ENCODE data around the gene PCDHB16.
"Not testable (repeated sequence)": the region's sequence is repeated elsewhere in the genome, so short reads cannot be mapped to it uniquely, and the experiment has no call there.

Gene PCDHB16

GRCh38 chr5:141184117-141184855, 2.1 kb downstream of the PCDHB16 start:
- not testable (repeated sequence) for DNase-seq (ENCODE audit: low spot score)

DNA sequence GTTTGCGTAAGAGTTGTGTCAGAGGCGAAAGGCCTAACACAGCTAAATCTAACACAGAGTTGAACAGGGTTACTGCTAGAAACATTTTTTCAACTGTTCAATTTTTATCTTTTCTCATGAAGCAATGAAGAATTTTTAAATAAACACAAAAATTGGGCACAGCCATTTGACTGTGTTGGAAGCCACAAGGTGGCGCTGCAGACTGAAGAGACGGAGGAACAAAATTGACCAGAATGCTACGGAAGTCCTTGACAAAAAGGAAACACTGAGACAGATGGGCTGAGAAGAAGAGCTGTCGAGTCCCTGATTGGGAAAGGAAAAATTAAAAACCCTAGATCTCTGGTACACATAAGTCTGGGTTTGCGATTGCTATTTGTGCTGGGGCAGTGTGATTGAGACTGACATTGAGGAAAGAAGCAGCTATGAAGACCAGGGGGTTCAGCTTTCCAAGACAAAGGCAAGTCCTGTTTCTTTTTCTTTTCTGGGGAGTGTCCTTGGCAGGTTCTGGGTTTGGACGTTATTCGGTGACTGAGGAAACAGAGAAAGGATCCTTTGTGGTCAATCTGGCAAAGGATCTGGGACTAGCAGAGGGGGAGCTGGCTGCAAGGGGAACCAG, 4.8 kb downstream of the PCDHB16 start, which contains the start of gene PCDHB9:
Gene PCDHB9 (plus strand): TSS at position 265 of the 616 bp plus-strand sequence. CDS start 158 bp downstream, at position 423.
- DNase-seq (ENCODE audit: low spot score) = peak; percentile 17

DNA sequence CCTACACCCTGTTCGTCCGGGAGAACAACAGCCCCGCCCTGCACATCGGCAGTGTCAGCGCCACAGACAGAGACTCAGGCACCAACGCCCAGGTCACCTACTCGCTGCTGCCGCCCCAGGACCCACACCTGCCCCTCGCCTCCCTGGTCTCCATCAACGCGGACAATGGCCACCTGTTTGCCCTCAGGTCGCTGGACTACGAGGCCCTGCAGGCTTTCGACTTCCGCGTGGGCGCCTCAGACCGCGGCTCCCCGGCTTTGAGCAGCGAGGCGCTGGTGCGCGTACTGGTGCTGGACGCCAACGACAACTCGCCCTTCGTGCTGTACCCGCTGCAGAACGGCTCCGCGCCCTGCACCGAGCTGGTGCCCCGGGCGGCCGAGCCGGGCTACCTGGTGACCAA, 6.5 kb downstream of the PCDHB16 start:
- DNase-seq (ENCODE audit: low spot score) = not testable (repeated sequence)

- not testable (repeated sequence) for DNase-seq (ENCODE audit: low spot score)
These were observed 6.9 kb downstream of the PCDHB16 start for GRCh38 chr5:141189131-141189530.

DNA sequence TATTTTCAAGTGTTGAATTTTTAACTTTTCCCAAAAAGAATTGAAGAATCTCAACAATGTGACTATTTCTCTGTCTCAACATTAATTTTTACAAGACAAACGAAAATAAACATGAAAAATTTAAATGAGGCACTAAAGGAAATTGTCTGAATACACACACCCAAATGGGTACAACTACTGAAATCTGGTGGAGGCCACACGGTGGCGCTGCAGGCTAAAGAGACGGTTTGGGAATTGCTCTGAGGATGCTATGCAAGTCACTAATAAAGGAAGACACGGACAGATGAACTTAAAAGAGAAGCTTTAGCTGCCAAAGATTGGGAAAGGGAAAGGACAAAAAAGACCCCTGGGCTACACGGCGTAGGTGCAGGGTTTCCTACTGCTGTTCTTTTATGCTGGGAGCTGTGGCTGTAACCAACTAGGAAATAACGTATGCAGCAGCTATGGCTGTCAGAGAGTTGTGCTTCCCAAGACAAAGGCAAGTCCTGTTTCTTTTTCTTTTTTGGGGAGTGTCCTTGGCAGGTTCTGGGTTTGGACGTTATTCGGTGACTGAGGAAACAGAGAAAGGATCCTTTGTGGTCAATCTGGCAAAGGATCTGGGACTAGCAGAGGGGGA, 10.0 kb downstream of the PCDHB16 start, which contains the start of gene PCDHB10:
Gene PCDHB10 (plus strand): TSS at position 244 of the 616 bp plus-strand sequence. CDS start 200 bp downstream, at position 444.
- peak; percentile 36 for DNase-seq (ENCODE audit: low spot score)

DNA sequence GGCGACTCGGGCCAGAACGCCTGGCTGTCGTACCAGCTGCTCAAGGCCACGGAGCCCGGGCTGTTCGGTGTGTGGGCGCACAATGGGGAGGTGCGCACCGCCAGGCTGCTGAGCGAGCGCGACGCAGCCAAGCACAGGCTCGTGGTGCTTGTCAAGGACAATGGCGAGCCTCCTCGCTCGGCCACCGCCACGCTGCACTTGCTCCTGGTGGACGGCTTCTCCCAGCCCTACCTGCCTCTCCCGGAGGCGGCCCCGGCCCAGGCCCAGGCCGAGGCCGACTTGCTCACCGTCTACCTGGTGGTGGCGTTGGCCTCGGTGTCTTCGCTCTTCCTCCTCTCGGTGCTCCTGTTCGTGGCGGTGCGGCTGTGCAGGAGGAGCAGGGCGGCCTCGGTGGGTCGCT, 12.1 kb downstream of the PCDHB16 start:
- DNase-seq (ENCODE audit: low spot score) = not testable (repeated sequence)

GRCh38 chr5:141196363-141196762, 14.2 kb downstream of the PCDHB16 start:
- no peak for DNase-seq (ENCODE audit: low spot score)

GRCh38 chr5:141199359-141200235, 17.4 kb downstream of the PCDHB16 start, which contains the start of gene PCDHB11:
Gene PCDHB11 (plus strand): TSS chr5:141199627. CDS start chr5:141199775, 148 bp downstream.
- peak; percentile 20 for DNase-seq (ENCODE audit: low spot score)

DNA sequence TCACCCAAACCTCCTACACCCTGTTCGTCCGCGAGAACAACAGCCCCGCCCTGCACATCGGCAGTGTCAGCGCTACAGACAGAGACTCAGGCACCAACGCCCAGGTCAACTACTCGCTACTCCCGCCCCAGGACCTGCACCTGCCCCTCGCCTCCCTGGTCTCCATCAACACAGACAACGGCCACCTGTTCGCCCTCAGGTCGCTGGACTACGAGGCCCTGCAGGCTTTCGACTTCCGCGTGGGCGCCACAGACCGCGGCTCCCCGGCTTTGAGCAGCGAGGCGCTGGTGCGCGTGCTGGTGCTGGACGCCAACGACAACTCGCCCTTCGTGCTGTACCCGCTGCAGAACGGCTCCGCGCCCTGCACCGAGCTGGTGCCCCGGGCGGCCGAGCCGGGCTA, 18.9 kb downstream of the PCDHB16 start:
- DNase-seq (ENCODE audit: low spot score) = not testable (repeated sequence)

- not testable (repeated sequence) for DNase-seq (ENCODE audit: low spot score)
These were observed 19.5 kb downstream of the PCDHB16 start for GRCh38 chr5:141201646-141202045.

- DNase-seq (ENCODE audit: low spot score) = peak; percentile 13
These were observed 26.3 kb downstream of the PCDHB16 start, which contains the start of gene PCDHB12 for GRCh38 chr5:141208478-141208877. Gene PCDHB12 (plus strand): TSS chr5:141208719. CDS start chr5:141208908, 189 bp downstream.

- DNase-seq (ENCODE audit: low spot score) = not testable (repeated sequence)
These were observed 28.1 kb downstream of the PCDHB16 start for GRCh38 chr5:141210281-141210680.

DNA sequence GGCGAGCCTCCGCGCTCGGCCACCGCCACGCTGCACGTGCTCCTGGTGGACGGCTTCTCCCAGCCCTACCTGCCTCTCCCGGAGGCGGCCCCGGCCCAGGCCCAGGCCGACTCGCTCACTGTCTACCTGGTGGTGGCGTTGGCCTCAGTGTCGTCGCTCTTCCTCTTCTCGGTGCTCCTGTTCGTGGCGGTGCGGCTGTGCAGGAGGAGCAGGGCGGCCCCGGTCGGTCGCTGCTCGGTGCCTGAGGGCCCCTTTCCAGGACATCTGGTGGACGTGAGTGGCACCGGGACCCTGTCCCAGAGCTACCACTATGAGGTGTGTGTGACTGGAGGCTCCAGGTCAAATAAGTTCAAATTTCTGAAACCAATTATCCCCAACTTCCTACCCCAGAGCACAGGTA, 28.7 kb downstream of the PCDHB16 start:
- not testable (repeated sequence) for DNase-seq (ENCODE audit: low spot score)

DNA sequence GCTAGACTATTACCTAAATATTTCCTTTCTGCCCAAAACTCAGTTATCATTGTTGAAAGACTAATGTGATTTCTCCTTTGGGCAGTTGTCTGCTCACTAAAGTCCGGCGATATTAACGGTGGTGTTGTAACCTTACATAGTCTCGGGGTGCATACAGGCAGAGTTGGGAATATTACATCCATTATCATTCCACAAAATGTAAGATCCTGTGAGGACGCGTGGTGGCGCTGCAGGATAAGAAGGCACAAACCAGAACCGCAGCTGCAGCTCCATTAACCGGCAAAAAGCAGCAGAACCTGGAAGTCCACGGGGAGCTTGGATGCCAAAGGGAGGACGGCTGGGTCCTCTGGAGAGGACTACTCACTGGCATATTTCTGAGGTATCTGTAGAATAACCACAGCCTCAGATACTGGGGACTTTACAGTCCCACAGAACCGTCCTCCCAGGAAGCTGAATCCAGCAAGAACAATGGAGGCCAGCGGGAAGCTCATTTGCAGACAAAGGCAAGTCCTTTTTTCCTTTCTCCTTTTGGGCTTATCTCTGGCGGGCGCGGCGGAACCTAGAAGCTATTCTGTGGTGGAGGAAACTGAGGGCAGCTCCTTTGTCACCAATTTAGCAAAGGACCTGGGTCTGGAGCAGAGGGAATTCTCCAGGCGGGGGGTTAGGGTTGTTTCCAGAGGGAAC, 31.6 kb downstream of the PCDHB16 start, which contains the start of gene PCDHB13:
Gene PCDHB13 (plus strand): TSS at position 264 of the 684 bp plus-strand sequence. CDS start 205 bp downstream, at position 469.
- peak; percentile 43 for DNase-seq (ENCODE audit: low spot score)

DNA sequence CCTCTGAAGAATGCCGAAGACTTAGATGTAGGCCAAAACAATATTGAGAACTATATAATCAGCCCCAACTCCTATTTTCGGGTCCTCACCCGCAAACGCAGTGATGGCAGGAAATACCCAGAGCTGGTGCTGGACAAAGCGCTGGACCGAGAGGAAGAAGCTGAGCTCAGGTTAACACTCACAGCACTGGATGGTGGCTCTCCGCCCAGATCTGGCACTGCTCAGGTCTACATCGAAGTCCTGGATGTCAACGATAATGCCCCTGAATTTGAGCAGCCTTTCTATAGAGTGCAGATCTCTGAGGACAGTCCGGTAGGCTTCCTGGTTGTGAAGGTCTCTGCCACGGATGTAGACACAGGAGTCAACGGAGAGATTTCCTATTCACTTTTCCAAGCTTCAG, 32.4 kb downstream of the PCDHB16 start:
- not testable (repeated sequence) for DNase-seq (ENCODE audit: low spot score)

- not testable (repeated sequence) for DNase-seq (ENCODE audit: low spot score)
These were observed 33.3 kb downstream of the PCDHB16 start for GRCh38 chr5:141215504-141215903.

DNA sequence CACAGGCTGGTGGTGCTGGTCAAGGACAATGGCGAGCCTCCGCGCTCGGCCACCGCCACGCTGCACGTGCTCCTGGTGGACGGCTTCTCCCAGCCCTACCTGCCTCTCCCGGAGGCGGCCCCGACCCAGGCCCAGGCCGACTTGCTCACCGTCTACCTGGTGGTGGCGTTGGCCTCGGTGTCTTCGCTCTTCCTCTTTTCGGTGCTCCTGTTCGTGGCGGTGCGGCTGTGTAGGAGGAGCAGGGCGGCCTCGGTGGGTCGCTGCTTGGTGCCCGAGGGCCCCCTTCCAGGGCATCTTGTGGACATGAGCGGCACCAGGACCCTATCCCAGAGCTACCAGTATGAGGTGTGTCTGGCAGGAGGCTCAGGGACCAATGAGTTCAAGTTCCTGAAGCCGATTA, 33.8 kb downstream of the PCDHB16 start:
- not testable (repeated sequence) for DNase-seq (ENCODE audit: low spot score)

DNA sequence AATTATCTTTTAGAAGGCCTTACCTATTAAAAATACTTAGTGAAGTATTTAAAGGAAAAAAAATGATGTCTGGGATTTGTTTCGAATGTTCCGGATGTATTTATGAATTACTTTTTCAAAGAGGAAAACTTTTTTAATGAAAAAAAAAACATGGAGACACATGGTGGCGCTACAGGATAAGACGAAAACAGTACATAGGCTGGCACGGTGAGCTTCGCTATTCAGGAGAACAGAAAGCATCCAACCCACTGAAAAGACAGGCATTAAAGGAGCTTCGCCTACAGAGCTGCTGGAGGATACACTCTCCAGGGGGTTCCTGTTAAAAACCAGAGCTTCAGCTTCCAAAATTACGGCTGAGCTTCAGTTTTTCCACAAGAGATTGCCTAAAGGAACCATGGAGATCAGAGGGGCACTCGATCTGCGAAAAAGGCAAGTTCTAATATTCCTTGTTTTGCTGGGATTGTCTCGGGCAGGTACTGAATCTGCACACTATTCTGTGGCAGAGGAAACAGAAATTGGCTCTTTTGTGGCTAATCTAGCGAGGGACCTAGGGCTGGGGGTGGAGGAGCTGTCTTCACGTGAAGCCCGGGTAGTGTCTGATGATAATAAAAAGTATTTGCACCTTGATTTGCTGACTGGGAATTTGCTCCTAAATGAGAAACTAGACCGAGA, 41.1 kb downstream of the PCDHB16 start, which contains the start of gene PCDHB14:
Gene PCDHB14 (plus strand): TSS at position 232 of the 672 bp plus-strand sequence. CDS start 163 bp downstream, at position 395.
- DNase-seq (ENCODE audit: low spot score) = peak; percentile 76

DNA sequence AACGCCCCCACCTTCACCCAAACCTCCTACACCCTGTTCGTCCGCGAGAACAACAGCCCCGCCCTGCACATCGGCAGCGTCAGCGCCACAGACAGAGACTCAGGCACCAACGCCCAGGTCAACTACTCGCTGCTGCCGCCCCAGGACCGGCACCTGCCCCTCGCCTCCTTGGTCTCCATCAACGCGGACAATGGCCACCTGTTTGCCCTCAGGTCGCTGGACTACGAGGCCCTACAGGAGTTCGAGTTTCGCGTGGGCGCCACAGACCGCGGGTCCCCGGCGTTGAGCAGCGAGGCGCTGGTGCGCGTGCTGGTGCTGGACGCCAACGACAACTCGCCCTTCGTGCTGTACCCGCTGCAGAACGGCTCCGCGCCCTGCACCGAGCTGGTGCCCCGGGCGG, 42.7 kb downstream of the PCDHB16 start:
- DNase-seq (ENCODE audit: low spot score) = not testable (repeated sequence)

DNA sequence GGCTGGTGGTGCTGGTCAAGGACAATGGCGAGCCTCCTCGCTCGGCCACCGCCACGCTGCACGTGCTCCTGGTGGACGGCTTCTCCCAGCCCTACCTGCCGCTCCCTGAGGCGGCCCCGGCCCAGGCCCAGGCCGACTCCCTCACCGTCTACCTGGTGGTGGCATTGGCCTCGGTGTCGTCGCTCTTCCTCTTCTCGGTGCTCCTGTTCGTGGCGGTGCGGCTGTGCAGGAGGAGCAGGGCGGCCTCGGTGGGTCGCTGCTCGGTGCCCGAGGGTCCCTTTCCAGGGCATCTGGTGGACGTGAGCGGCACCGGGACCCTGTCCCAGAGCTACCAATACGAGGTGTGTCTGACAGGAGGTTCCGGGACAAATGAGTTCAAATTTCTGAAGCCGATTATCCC, 43.2 kb downstream of the PCDHB16 start:
- not testable (repeated sequence) for DNase-seq (ENCODE audit: low spot score)

Data from SW480 (cell line).